Occipital lobe (tissue), 2 donors: ENCODE results near the gene APC2. TPM values are rescaled to one million over a fixed set of nuclear protein-coding genes. Genes with fewer than 3 reads are reported as not detected.
"Not testable (repeated sequence)": the region's sequence is repeated elsewhere in the genome, so short reads cannot be mapped to it uniquely, and the experiment has no call there.

Source experiments
- DNase-seq: peaks from one replicate; lab custom pipeline; 2025; lab: John Stamatoyannopoulos, UW
- total RNA-seq: library from RNA; depleted of rRNA; stranded (reverse); fragments of >200 nt; gene quantifications from one replicate; pipeline ENCODE4 v1.2.3, GENCODE V29; 2014

The APC2 gene
- total RNA-seq, 1 donor from 2014 or later, result 141 TPM

- no peak for DNase-seq
Measured at GRCh38 chr19:1495051-1495798, 45.3 kb downstream of the APC2 start.

DNA sequence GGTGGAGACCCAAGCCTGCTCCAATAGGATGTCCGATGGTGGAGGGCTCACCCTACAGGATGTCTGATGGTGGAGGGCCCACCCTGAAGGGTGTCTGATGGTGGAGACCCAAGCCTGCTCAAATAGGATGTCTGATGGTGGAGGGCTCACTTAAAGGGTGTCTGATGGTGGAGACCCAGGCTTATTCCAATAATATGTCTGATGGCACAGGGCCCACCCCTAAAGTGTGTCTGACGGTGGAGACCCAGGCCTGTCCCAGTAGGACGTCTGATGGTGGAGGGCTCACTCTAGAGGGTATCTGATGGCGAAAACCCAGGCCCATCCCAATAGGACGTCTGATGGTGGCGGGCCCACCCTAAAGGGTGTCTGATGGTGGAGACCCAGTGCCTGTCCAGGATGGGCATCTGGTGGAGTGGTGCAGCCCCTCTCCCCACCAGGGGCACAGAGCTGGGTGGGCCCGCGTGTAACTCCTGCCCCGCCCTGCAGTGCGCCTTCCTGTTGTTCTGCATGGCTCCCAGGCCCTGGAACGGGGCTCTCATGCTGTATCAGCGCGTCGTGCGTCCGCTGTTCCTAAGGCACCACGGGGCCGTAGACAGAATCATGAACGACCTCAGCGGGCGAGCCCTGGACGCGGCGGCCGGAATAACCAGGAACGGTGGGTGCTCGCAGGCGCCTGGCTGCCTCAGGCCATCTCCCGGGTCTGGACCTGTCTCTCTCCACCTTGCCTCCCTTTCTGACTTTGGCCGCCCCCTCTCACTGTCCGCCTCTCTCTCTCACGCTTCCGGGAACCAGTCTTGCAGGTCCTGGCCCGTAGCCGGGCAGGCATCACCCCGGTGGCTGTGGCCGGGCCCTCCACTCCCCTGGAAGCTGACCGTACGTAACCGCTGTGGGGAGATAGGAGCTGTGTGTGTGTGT is 46.1 kb downstream of the APC2 start:
- no peak for DNase-seq

- DNase-seq, result no peak
Measured at GRCh38 chr19:1496714-1497577, 47.0 kb downstream of the APC2 start.

DNA sequence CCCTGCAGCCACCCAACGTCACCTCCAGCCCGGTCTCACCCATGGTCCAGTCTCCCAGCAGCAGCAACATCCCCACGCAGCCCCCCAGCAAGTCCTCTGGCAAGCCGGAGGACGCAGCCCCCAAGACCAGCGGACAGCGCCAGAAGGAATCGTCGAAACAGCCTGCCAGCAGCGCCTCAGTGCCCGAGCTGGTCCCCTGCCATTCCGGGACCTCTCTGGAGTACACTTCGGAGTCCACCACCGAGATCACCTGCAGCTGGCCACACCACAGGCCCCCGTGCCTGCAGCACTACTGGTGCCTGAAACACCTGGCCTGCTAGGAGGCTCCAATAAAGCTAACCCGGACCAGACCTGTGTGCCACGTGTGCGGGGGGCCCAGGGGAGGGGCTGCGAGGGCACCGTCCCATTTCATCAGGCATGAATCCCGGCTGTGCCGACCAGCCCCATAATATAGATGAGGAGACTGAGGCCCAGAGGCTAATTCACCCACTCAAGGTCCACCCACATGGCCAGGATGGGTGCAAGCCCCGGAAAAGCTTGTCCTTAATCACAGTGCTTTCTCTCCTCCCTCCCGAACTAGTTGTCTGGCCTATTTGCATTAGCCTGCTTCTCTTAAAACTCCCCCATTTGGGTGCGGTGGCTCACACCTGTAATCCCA is 47.8 kb downstream of the APC2 start:
- no peak for DNase-seq

DNA sequence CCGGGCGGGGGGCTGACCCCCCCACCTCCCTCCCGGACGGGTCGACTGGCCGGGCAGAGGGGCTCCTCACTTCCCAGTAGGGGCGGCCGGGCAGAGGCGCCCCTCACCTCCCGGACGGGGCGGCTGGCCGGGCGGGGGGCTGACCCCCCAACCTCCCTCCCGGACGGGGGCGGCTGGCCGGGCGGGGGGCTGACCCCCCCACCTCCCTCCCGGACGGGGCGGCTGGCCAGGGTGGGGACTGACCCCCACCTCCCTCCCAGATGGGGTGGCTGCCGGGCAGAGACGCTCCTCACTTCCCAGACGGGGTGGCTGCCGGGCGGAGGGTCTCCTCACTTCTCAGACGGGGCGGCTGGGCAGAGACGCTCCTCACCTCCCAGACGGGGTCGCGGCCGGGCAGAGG is 49.3 kb downstream of the APC2 start:
- not testable (repeated sequence) for DNase-seq

DNA sequence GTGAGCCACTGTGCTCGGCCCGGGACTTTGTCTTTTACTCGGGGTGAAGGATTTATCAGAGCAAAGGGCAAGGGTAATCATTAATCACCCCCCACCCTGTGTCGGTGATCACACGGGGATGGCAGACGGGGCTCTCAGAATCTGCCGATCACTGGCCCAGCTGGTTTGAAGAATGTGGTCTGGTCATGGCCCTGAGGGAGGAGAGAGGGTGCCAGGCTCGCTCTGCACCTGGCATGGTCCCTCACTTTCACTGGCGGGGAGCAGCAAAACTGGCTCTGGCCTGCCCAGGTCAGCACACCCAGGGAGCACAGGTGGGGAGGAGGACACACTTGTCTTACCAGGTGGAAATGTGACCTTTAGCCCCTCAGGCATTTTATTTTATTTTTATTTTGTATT is 51.3 kb downstream of the APC2 start:
- DNase-seq, result no peak

DNA sequence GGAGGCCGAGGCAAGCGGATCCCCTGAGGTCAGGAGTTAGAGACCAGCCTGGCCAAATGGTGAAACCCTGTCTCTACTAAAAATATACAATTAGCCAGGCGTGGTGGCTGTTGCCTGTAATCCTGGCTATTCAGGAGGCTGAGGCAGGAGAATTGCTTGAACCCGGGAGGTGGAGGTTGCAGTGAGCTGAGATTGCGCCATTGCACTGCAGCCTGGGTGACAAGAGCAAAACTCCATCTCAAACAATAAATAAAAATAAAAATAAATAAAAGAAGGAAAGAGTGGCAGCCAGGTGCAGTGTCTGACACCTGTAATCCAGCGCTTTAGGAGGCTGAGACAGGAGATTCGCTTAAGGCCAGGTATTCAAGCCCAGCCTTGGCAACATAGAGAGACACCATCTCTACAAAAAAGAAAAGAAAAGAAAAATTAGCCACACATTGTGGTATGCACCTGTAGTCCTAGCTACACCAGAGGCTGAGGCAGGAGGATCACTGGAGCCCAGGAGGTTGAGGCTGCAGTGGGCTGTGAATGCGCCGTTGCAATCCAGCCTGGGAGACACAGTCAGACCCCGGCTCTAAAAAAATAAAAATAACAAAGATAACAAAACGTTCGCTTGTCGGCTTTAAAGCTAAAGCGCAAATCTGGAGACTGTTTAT is 52.6 kb downstream of the APC2 start:
- no peak for DNase-seq

GRCh38 chr19:1503089-1503924 is 53.4 kb downstream of the APC2 start:
- no peak for DNase-seq

DNA sequence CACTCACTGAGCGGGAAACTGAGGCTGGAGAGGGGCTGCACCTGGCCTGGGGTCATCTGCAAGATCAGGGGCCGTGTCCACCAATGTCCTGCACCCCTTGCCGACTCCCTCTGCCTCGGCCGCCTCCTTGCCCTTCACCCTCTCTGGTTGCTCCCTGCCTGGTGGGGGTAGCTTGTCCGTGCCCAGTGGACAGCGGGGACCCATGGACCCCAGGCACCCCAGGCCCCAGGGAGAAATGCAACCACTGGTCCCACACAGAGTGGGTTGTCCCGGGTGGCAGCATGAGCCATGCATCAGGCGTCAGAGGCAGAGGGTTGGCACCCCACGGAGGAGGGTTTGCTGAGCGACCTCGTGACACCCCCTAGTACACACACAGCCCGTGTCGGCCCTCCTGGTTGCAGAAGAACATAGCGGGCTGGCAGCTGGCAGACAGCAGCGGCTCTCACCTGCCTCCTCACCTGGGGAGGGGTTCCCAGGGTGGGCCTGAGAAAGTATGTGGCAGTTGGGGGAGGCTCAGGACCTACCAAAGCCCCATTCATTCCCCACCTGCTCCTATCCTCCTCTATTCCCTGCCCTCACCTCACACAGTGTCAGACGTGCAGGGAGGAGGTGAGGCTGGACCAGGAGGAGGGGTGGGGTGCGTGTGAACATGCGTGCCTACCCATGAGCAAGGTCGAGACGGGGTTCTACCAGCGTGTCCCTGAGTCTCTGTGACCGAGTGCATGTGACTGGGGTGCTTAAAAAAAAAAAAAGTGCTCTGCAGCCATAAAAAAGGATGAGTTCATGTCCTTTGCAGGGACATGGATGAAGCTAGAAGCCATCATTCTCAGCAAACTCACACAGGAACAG is 54.2 kb downstream of the APC2 start:
- no peak for DNase-seq

GRCh38 chr19:1505012-1505411 is 55.1 kb downstream of the APC2 start:
- DNase-seq, result no peak

DNA sequence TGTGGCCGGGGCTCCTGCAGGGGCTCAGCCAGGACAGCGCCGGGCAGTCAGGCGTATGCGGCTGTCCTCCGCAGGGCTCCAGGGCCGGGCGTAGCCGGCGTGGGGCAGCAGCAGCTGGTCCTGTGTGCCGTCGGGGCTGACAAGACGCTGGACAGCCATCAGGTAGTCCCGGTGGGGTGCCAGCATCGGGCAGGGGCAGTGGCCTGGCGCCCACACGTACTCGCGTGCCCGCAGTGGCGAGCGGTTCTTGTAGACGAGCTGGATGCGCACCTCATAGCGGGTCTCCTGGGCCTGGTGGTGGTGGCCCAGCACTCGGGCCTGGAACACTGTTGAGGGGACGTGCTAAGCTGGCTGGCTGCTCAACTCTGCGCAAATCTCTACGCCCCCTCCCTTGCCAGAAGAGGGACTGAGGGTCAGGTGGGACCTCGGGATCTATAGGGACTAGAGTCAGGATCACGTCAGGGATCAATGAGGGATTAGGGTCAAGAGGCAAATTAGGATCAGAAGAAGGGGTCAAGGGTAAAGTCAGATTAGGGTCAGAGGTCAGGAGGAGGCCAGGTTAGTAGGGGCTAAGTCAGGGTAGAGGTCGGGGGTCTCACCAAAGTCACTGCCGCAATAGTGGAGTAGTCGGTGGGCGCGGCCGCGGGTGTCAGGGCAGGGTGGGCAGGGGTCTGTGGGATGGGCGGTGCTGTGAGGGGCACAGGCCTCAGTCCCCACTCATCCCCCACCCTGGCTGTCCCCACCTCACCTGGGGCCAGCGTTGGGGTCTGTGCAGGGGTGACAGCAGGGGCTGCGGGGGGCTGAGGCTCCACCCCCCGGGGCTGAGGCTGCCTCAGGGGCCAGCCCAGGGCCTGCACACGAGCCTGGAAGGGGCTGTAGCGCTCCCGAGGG is 56.3 kb downstream of the APC2 start:
- no peak for DNase-seq

DNA sequence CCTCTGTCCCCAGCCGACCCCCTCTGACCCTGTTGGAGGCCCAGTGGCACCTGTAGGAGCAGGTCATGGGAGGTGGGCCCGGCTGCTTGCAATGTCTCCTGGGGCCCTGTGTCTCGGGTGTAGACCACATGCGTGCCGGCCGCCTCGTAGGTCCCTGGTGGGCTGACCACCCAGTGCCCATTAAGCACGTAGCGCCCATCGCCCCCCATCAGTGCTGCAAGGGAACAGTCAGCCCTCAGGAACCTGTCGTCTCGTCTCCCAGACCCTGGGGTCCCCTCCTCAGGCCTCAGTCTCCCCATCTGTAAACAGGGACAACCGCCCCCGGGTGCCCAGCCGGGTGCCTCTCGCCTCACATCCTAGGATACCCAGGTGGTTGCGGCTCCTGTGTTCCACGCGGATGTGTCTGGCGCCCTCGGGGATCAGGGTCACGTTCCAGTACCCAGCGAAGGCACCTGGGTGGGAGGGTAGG is 57.3 kb downstream of the APC2 start:
- no peak for DNase-seq

DNA sequence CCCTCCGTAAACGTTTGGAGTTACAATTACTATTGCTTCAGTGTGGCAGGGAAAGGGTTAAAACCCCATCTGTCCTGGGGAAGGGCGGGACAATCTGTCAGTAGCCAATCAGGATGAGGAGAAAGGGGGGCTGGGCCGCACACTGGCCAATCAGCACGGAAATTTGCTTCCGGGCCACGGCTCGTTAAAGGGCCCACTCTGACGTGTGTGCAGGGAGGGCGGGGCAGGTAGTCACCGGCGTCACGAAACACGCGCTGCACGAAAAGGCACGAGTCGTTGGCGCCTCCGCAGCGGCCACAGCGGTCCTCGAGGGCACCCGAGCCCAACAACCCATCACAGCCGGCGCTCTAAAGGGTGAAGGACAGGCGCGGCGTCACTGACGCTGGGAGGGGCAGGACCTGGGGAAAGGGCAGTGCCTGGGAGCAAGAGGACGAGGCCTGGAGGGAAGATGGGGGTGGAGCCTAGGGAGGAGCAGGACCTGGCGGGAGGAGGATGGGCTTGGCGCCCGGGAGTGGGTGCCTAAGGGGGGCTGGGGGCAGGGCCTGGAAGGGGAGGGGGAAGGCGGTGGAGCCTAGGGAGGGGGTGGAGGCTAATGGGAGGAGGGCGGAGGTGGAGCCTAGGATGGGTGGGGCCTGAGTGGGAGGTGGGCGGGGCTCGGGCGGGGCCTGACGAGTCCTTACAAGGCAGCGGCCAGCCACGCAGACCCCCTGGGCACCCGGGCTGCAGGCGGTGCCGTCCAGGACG is 58.0 kb downstream of the APC2 start:
- DNase-seq, result peak; percentile 92

- DNase-seq, result no peak
Measured at GRCh38 chr19:1508507-1508856, 58.6 kb downstream of the APC2 start.

DNA sequence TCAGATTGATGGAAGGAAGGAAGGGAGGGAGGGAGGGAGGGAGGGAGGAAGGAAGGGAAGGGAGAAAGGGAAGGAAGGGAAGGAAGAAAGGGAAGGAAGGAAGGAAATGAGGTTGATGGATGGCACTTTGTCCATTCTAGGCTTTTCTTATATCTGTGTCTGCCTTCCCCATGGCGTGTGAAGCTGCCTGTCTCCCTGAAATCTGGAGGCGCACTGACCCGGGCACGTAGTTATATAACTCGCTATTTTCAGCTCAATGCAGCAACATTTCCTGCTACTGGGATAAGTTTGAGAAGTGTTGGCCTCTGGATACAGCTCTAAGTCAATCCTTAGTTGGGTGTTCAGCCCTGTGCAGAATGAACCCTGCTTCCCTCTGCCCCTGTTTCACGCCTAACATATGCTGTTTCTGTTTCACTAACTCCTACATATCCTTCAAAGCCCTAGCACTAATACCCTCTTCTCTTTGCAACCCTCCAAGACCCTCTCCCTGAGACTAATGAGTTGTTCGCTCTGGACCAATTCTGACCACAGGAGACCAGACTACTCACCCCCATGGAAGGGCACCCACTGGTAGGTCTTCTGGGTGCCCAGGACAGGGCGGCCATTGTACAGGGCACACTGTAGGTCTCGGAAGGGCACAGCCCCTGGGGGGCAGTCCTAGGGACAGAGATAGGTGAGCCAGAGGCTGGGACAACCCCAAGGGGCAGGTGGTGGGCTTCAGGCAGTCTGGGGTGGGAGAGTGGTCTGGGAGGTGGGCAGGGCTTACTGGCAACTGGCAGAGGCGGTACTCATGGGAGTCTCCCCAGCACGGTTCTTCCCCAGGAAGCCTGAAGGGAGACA is 59.9 kb downstream of the APC2 start:
- no peak for DNase-seq

DNA sequence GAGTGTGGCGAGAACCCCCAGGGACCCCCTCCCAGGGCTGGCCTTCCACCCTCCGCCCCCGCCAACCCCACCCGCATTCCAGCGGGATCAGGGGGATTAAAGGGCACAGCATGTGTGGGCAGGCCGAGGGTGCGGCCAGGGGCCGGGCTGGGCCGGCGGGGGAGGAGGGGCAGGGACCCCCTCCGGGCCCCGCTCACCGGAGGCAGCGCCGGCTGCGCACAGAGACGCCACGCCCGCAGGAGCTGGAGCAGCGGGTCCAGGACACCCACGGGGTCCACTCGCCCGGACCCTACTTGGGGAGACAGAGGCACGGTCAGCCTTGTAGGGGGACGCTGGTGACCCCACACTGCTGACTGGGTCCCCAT is 60.5 kb downstream of the APC2 start:
- DNase-seq, result no peak
